GM18526 (cell line): ENCODE measurements around the gene HOXB6.

ENCODE experiments used
- POLR2A ChIP-seq: IDR thresholded peaks from 3 replicates; pipeline ENCODE4 v1.6.1; 2011; ENCODE audit not compliant: insufficient read length; ENCODE audit errors: extremely low read depth

The HOXB6 gene

GRCh38 chr17:48556576-48557401 lies 48.0 kb downstream of the HOXB6 start:
- no peak for TF ChIP-seq POLR2A

- TF ChIP-seq POLR2A: no peak
These were observed 48.6 kb downstream of the HOXB6 start for GRCh38 chr17:48556229-48556575.

- no peak for TF ChIP-seq POLR2A
These were observed 49.2 kb downstream of the HOXB6 start for GRCh38 chr17:48555258-48556228.

- no peak for TF ChIP-seq POLR2A
These were observed 50.2 kb downstream of the HOXB6 start for GRCh38 chr17:48554412-48555257.

GRCh38 chr17:48553826-48554225 lies 51.0 kb downstream of the HOXB6 start:
- no peak for TF ChIP-seq POLR2A

GRCh38 chr17:48553190-48553547 lies 51.6 kb downstream of the HOXB6 start:
- no peak for TF ChIP-seq POLR2A

- no peak for TF ChIP-seq POLR2A
These were observed 52.2 kb downstream of the HOXB6 start for GRCh38 chr17:48552466-48553189.

- no peak for TF ChIP-seq POLR2A
These were observed 53.0 kb downstream of the HOXB6 start for GRCh38 chr17:48551596-48552465.

GRCh38 chr17:48551214-48551555 lies 53.6 kb downstream of the HOXB6 start:
- TF ChIP-seq POLR2A: no peak

- TF ChIP-seq POLR2A: no peak
These were observed 54.1 kb downstream of the HOXB6 start for GRCh38 chr17:48550502-48551213.

GRCh38 chr17:48549914-48550501 lies 54.8 kb downstream of the HOXB6 start:
- no peak for TF ChIP-seq POLR2A

- TF ChIP-seq POLR2A: no peak
These were observed 55.5 kb downstream of the HOXB6 start for GRCh38 chr17:48549281-48549630.
